Activated CD4-positive, alpha-beta memory T cell treated with anti-CD3 and anti-CD28 coated beads for 36 hours (primary cell): ENCODE data around the gene ST3GAL3. TPM values are rescaled to one million over a fixed set of nuclear protein-coding genes. Genes with fewer than 3 reads are reported as not detected.
"Not testable (repeated sequence)": the region's sequence is repeated elsewhere in the genome, so short reads cannot be mapped to it uniquely, and the experiment has no call there.

Source experiments
- CTCF ChIA-PET: fragments of 350-600 bp; sonication (Branson Sonifier 250); formaldehyde crosslinking; loops from one replicate; lab custom pipeline; 2021; ENCODE audit warnings: antibody characterized with exemption, inconsistent platforms; lab: Charles Lee
- POLR2A ChIA-PET: fragments of 350-600 bp; sonication (Branson Sonifier 250); formaldehyde crosslinking; loops from one replicate; lab custom pipeline; 2021; ENCODE audit warnings: antibody characterized with exemption; lab: Charles Lee
- DNase-seq: peaks from one replicate; pipeline ENCODE4 v3.0.0-alpha.2; 2020
- H3K27ac Mint-ChIP-seq: one replicate; pipeline ENCODE4 v1.8.0; 2021; ENCODE audit warnings: mixed read lengths
- H3K27me3 Mint-ChIP-seq: one replicate; pipeline ENCODE4 v1.8.0; 2021; ENCODE audit warnings: mixed read lengths
- H3K36me3 Mint-ChIP-seq: one replicate; pipeline ENCODE4 v1.8.0; 2021; ENCODE audit warnings: mixed read lengths
- H3K4me1 Mint-ChIP-seq: one replicate; pipeline ENCODE4 v1.8.0; 2021; ENCODE audit warnings: low read depth, mixed read lengths
- H3K4me3 Mint-ChIP-seq: one replicate; pipeline ENCODE4 v1.8.0; 2021; ENCODE audit warnings: mild to moderate bottlenecking, mixed read lengths
- H3K9me3 Mint-ChIP-seq: one replicate; pipeline ENCODE4 v1.8.0; 2021; ENCODE audit warnings: mixed read lengths
- intact Hi-C: fragments of 100-400 bp; cut with micrococcal nuclease; formaldehyde crosslinking; loops from one replicate; pipeline ENCODE4 v1.15.1; 2023
- total RNA-seq, 2 experiments: library from RNA; stranded (reverse); gene quantifications; one replicate each; pipeline ENCODE4 v1.2.3, GENCODE V29; 2021

The ST3GAL3 gene
- total RNA-seq, 2 experiments from 2014 or later: 14.7 to 16.0 TPM

DNA sequence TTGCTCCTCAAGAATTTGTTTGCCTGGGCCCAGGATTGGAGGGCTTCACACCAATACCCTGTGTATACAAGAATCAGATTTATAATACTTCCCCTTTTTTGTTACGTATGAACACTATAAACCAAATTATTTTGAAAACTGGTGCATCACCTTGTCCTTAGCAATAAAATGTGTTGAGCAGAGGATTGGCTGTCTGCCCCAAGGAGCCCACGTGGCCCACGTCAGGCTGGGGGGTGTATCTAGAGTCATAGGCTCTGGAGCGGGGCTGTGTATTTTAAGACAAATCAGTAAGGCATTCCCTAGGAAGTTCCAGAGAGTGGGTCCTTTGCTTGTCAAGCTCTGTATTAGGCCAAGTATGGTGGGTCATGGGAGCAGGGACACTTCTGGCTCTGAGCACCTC is 2.0 kb upstream of the ST3GAL3 start:
- H3K27ac Mint-ChIP-seq: no peak overlapping the region
- no peak for DNase-seq
- H3K27me3 Mint-ChIP-seq: no peaks in the 10 kb centered on the region
- H3K4me3 Mint-ChIP-seq: peak overlapping the region; percentile 85
- no peaks in the 10 kb centered on the region for H3K9me3 Mint-ChIP-seq
- ChIA-PET CTCF (interaction anchor here (2.1 kb wide), 1 partner anchor 229 kb away, joined by 14 read pairs; no protein-coding TSS in a partner anchor), POLR2A (no interaction called here)
- H3K36me3 Mint-ChIP-seq: peaks cover 41% of the 10 kb centered on the region
- peaks cover 25% of the 10 kb centered on the region for H3K4me1 Mint-ChIP-seq
- intact Hi-C loops: no loop called here

- H3K36me3 Mint-ChIP-seq: peaks cover 45% of the 10 kb centered on the region
- H3K27ac Mint-ChIP-seq: peak overlapping the region; percentile 58
- ChIA-PET CTCF (interaction anchor here (2.1 kb wide), 1 partner anchor 228 kb away, joined by 14 read pairs; no protein-coding TSS in a partner anchor), POLR2A (interaction anchor here (2.1 kb wide), 1 partner anchor 56 kb away, joined by 20 read pairs; the partner anchor contains the start of gene KDM4A)
- peaks cover 29% of the 10 kb centered on the region for H3K4me1 Mint-ChIP-seq
- intact Hi-C loops: loop anchor here (2.0 kb wide), 1 partner anchor 325 kb away; the partner anchor contains the start of gene SLC6A9
- peak overlapping the region; percentile 85 for H3K4me3 Mint-ChIP-seq
- no peaks in the 10 kb centered on the region for H3K27me3 Mint-ChIP-seq
- no peak for DNase-seq
- no peaks in the 10 kb centered on the region for H3K9me3 Mint-ChIP-seq
Measured at GRCh38 chr1:43705982-43706597, 1.2 kb upstream of the ST3GAL3 start.

- peak; percentile 38 for DNase-seq
- Mint-ChIP-seq H3K9me3 (no peaks in the 10 kb centered on the region), H3K4me1 (peaks cover 29% of the 10 kb centered on the region), H3K27me3 (no peaks in the 10 kb centered on the region), H3K27ac (peak overlapping the region; percentile 58), H3K36me3 (peaks cover 42% of the 10 kb centered on the region), H3K4me3 (peak overlapping the region; percentile 85)
- intact Hi-C loops: loop anchor here (1.0 to 2.0 kb wide), 4 partner anchors 56 to 324 kb away; partner anchors contain the start of genes IPO13, KDM4A and SLC6A9
- ChIA-PET POLR2A (interaction anchor here (0.6 to 2.1 kb wide), 8 partner anchors 13 to 324 kb away, joined by 3 to 20 read pairs (median 3); partner anchors contain the start of genes DPH2 and KDM4A), CTCF (interaction anchor here (0.7 to 2.1 kb wide), 2 partner anchors 56 to 228 kb away, joined by 3 to 14 read pairs; partner anchors contain the start of gene KDM4A)
Measured at GRCh38 chr1:43706598-43707189, 642 bp upstream of the ST3GAL3 start.

DNA sequence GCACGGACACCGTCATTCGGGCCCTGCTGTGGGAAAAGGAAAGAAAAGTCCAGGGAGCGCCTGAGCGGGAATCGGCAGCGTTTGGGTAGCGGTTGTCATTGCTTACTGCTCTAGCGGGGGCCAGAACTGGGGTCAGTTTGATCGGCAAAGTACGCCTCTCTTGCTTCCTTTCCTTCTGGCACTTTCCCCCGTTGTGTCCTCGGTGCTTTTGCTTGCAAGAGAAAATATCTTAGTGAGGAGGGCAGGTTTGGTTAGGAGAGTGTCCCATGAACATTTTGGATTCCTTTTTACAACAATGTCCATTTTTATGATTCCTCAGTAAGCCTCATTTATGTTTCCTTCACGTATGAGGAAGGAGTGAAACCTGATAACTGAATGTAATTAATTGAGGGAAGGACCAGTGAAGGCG is 670 bp downstream of the ST3GAL3 start:
- peak; percentile 49 for DNase-seq
- Mint-ChIP-seq H3K4me3 (peak overlapping the region; percentile 90), H3K27ac (peak overlapping the region; percentile 74), H3K27me3 (no peaks in the 10 kb centered on the region), H3K4me1 (peaks cover 29% of the 10 kb centered on the region), H3K9me3 (no peaks in the 10 kb centered on the region), H3K36me3 (peaks cover 41% of the 10 kb centered on the region)
- ChIA-PET POLR2A (interaction anchor here (0.7 kb wide), 2 partner anchors 168 to 303 kb away, joined by 3 read pairs; no protein-coding TSS in a partner anchor), CTCF (interaction anchor here (1.6 to 1.7 kb wide), 2 partner anchors 55 to 227 kb away, joined by 5 to 8 read pairs; no protein-coding TSS in a partner anchor)
- intact Hi-C loops: no loop called here

GRCh38 chr1:43711049-43711448 is 3.7 kb downstream of the ST3GAL3 start:
- Mint-ChIP-seq H3K4me1 (peaks cover 20% of the 10 kb centered on the region), H3K27ac (no peak overlapping the region), H3K27me3 (no peaks in the 10 kb centered on the region), H3K4me3 (no peak overlapping the region), H3K36me3 (peaks cover 17% of the 10 kb centered on the region), H3K9me3 (no peaks in the 10 kb centered on the region)
- intact Hi-C loops: no loop called here
- ChIA-PET CTCF (interaction anchor here (1.2 kb wide), 1 partner anchor 52 kb away, joined by 4 read pairs; no protein-coding TSS in a partner anchor), POLR2A (no interaction called here)
- no peak for DNase-seq

- DNase-seq: no peak
- no peak overlapping the region for H3K4me3 Mint-ChIP-seq
- H3K36me3 Mint-ChIP-seq: peaks cover 17% of the 10 kb centered on the region
- no peaks in the 10 kb centered on the region for H3K27me3 Mint-ChIP-seq
- intact Hi-C loops: no loop called here
- peaks cover 15% of the 10 kb centered on the region for H3K4me1 Mint-ChIP-seq
- POLR2A ChIA-PET: no interaction called here
- H3K27ac Mint-ChIP-seq: no peak overlapping the region
- no peaks in the 10 kb centered on the region for H3K9me3 Mint-ChIP-seq
- CTCF ChIA-PET: interaction anchor here (1.2 kb wide), 1 partner anchor 52 kb away, joined by 4 read pairs; no protein-coding TSS in a partner anchor
Measured at GRCh38 chr1:43711524-43712386, 4.4 kb downstream of the ST3GAL3 start.

DNA sequence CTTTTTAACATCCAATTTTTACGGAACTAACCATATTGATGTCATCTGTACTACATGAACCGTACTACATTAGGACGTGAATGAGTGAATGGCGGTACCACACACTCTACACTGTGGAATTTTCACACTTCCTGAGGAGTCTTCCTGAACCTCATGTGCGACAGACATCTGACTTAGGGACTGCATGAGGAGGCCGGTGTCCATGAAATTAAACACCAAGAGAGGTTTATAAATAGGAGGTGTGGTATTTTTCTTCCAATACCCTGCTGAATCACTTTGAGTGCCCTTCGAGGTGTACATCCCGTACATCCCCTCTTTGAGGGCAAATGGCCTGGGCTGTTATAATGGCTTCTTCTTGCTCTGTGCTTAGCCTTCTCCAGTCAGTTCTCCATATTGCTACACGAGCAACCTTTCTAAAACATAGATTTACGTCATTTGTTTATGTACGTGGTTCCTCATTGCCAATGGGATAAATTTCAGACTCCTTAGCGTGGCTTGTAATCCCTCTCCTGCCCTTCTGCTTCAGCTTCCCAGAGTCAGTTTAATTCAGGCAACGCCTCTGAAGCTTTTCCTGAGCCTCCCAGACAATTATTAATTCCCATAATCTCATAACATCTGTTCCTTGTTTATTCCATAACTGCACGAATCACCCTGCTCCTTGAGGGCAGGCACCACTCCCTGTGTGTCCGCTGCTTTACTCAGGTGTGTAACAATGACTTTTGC is 9.4 kb downstream of the ST3GAL3 start:
- Mint-ChIP-seq H3K4me3 (no peak overlapping the region), H3K9me3 (no peaks in the 10 kb centered on the region), H3K27ac (no peak overlapping the region), H3K4me1 (no peaks in the 10 kb centered on the region), H3K36me3 (peaks cover 1% of the 10 kb centered on the region), H3K27me3 (no peaks in the 10 kb centered on the region)
- POLR2A ChIA-PET: no interaction called here
- intact Hi-C loops: no loop called here
- CTCF ChIA-PET: interaction anchor here (1.0 kb wide), 1 partner anchor 47 kb away, joined by 4 read pairs; no protein-coding TSS in a partner anchor
- DNase-seq: no peak

- no peaks in the 10 kb centered on the region for H3K4me1 Mint-ChIP-seq
- intact Hi-C loops: no loop called here
- POLR2A ChIA-PET: no interaction called here
- no peaks in the 10 kb centered on the region for H3K27me3 Mint-ChIP-seq
- H3K4me3 Mint-ChIP-seq: no peak overlapping the region
- H3K9me3 Mint-ChIP-seq: no peaks in the 10 kb centered on the region
- CTCF ChIA-PET: no interaction called here
- H3K27ac Mint-ChIP-seq: no peak overlapping the region
- DNase-seq: no peak
- H3K36me3 Mint-ChIP-seq: peaks cover 1% of the 10 kb centered on the region
Measured at GRCh38 chr1:43719063-43719462, 11.7 kb downstream of the ST3GAL3 start.

GRCh38 chr1:43719670-43720419 is 12.5 kb downstream of the ST3GAL3 start:
- H3K27ac Mint-ChIP-seq, H3K4me1 Mint-ChIP-seq, H3K27me3 Mint-ChIP-seq, H3K4me3 Mint-ChIP-seq, intact Hi-C loops, H3K36me3 Mint-ChIP-seq, DNase-seq, H3K9me3 Mint-ChIP-seq: not testable (repeated sequence)
- POLR2A ChIA-PET: interaction anchor here (0.7 kb wide), 1 partner anchor 13 kb away, joined by 3 read pairs; the partner anchor contains the start of gene ST3GAL3
- CTCF ChIA-PET: interaction anchor here (0.6 kb wide), 1 partner anchor 70 kb away, joined by 3 read pairs; the partner anchor contains the start of gene KDM4A

GRCh38 chr1:43722810-43723209 is 15.5 kb downstream of the ST3GAL3 start:
- H3K4me3 Mint-ChIP-seq: no peak overlapping the region
- H3K9me3 Mint-ChIP-seq: no peaks in the 10 kb centered on the region
- CTCF ChIA-PET: no interaction called here
- H3K27ac Mint-ChIP-seq: no peak overlapping the region
- peaks cover 1% of the 10 kb centered on the region for H3K36me3 Mint-ChIP-seq
- no peaks in the 10 kb centered on the region for H3K4me1 Mint-ChIP-seq
- intact Hi-C loops: no loop called here
- H3K27me3 Mint-ChIP-seq: no peaks in the 10 kb centered on the region
- DNase-seq: no peak
- POLR2A ChIA-PET: no interaction called here
